Coronary artery (tissue), 2 donors: Measurements from ENCODE around the gene BRD7.

Source experiments
- DNase-seq: peaks from one replicate; pipeline ENCODE4 v3.0.0-alpha.2; 2017; ENCODE audit warnings: low spot score
- H3K27ac ChIP-seq, 2 donors: fragments of 200-600 bp; sonication (generic); one replicate each; pipeline ENCODE4 v1.5.1; 2016 to 2019
- H3K4me3 ChIP-seq: fragments of 200-600 bp; sonication (generic); 2 replicates; pipeline ENCODE4 v1.5.1; 2016; ENCODE audit warnings: mild to moderate bottlenecking, moderate library complexity
- TF ChIP-seq, protein P1 (sequence below): fragments of 200-600 bp; sonication (generic); IDR thresholded peaks from one replicate; pipeline ENCODE4 v1.5.1; 2019; ENCODE audit warnings: antibody characterized with exemption

The BRD7 gene

GRCh38 chr16:50308237-50308965 lies 60.4 kb downstream of the BRD7 start:
- TF ChIP-seq, protein P1, sequence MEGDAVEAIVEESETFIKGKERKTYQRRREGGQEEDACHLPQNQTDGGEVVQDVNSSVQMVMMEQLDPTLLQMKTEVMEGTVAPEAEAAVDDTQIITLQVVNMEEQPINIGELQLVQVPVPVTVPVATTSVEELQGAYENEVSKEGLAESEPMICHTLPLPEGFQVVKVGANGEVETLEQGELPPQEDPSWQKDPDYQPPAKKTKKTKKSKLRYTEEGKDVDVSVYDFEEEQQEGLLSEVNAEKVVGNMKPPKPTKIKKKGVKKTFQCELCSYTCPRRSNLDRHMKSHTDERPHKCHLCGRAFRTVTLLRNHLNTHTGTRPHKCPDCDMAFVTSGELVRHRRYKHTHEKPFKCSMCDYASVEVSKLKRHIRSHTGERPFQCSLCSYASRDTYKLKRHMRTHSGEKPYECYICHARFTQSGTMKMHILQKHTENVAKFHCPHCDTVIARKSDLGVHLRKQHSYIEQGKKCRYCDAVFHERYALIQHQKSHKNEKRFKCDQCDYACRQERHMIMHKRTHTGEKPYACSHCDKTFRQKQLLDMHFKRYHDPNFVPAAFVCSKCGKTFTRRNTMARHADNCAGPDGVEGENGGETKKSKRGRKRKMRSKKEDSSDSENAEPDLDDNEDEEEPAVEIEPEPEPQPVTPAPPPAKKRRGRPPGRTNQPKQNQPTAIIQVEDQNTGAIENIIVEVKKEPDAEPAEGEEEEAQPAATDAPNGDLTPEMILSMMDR, result no peak
- Histone ChIP-seq H3K4me3 (no peak overlapping the region), H3K27ac (no peak overlapping the region)
- peak; percentile 73 for DNase-seq

GRCh38 chr16:50306287-50306686 lies 62.5 kb downstream of the BRD7 start:
- Histone ChIP-seq H3K27ac (no peak overlapping the region), H3K4me3 (no peak overlapping the region)
- DNase-seq, result peak; percentile 69
- TF ChIP-seq, protein P1, result no peak

DNA sequence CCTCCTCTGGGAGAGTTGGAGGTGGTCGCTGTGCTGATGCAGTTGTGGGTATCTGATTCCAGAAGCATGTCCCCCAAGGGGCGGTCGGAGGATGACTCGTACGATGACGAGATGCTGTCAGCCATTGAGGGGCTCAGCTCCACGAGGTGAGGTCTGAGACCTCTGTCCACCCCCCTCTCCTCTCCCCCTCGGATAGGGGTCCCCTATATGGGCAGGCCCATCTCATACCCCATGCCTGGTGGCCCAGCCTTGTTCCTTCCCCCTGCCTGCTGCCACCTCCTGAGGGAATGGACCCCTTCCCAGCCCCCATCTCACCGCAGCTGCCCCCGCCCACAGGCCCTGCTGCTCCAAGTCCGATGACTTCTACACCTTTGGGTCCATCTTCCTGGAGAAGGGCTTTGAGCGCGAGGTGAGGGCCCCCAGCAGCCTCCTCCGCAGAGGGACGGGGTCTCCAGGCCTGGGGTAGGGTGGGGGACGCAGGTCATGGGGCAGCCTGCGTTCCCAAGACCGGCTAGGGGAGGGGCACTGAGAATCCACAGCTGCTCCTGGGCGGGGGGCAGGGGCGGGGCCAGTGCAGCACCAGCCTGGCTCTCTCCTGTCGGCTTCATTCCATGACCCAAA lies 63.2 kb downstream of the BRD7 start:
- peak; percentile 67 for DNase-seq
- no peak overlapping the region for H3K4me3 ChIP-seq
- TF ChIP-seq, protein P1, result no peak
- no peak overlapping the region for H3K27ac ChIP-seq

GRCh38 chr16:50304467-50305440 lies 64.0 kb downstream of the BRD7 start:
- peak; percentile 65 for DNase-seq
- TF ChIP-seq, protein P1, result no peak
- Histone ChIP-seq H3K27ac (no peak overlapping the region), H3K4me3 (no peak overlapping the region)

DNA sequence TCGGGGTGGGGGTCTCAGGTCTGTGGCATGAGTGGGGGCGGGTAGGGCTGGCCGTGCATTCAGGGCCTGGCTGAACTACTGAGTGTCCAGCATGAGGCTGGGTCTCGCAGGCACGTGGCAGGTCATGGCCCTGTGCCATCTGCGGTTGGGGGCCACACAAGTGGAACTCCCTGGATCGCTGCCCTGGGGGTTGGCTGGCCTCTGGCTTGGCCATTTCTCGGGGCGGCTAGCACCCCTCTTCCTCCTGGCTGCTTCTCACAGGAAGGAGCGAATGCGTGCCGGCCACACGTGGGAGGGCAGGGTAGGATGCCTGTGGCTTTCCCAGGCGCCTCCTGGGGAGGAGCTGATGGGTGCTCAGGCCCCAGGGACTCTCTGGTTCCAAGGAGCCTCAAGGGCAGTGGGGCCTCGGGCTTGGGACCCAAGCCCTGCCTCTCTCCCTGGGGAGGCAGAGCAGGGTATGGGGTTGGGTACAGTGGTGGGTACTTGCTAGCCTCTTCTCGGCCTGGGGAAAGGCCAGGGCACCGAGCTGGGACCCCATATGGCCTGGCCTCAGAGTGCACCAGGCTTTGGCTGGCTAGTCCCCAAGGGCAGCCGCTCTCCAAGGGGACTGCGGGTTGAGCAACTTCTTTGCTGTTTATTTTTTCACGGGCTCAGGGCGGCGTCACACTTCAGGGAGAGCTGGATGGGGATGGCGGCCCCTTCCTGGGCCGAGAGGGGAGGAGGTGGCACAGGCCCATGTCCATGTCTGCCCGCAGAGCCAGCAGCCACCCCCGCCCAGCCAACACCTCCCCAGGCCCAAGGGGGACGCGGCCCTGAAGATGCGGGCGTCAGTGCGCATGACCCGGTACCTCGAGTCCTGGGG lies 65.0 kb downstream of the BRD7 start:
- no peak overlapping the region for H3K27ac ChIP-seq
- no peak overlapping the region for H3K4me3 ChIP-seq
- TF ChIP-seq, protein P1, result no peak
- peak; percentile 62 for DNase-seq

DNA sequence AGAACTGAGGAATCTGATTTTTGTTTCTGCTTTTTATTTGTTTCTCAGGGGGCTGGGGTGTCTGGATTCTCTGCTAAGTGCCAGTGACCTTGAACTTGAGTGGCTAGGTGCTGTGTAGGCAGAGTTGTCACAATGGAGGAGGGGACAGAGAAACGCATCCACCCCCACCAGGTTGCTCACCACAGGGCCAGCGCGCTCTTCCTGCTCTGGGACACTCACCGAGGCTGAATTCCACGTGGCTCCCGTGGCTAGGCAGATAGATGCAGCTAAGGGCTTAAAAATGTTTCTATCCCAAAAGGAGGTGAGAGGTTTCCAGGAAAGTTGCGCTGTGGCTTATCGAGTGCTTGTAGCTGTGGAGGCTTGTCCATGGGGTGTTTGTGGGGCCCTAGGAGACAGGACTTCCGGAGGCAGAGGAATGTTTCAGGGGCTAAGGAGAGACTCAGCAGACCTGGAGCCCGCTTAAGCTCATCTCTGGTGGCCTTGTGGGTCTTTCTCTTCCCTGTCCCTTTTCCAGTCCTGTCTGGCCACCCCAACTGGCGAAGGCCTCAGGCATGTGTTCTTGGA lies 65.7 kb downstream of the BRD7 start:
- TF ChIP-seq, protein P1, result no peak
- peak; percentile 59 for DNase-seq
- no peak overlapping the region for H3K27ac ChIP-seq
- no peak overlapping the region for H3K4me3 ChIP-seq
